Endodermal cell (in vitro differentiated cells): ENCODE measurements around the gene DOK6. TPM values are rescaled to one million over a fixed set of nuclear protein-coding genes. Genes with fewer than 3 reads are reported as not detected.

Source experiments
- DNase-seq: peaks from one replicate; pipeline ENCODE4 v3.0.0-alpha.2; 2017
- H3K27ac ChIP-seq: 2 replicates; pipeline ENCODE4 v1.5.1; 2013; ENCODE audit warnings: mild to moderate bottlenecking, low read depth, low read length, moderate library complexity
- H3K27me3 ChIP-seq: 2 replicates; pipeline ENCODE4 v1.6.1; 2013; ENCODE audit warnings: mild to moderate bottlenecking, low read length, moderate library complexity; ENCODE audit not compliant: insufficient read depth, control insufficient read depth, poor library complexity, severe bottlenecking
- H3K36me3 ChIP-seq: 2 replicates; pipeline ENCODE4 v1.7.0; 2013; ENCODE audit warnings: mild to moderate bottlenecking, low read length, moderate library complexity; ENCODE audit not compliant: control insufficient read depth, insufficient read depth
- H3K4me1 ChIP-seq: one replicate; pipeline ENCODE4 v1.7.0; 2013; ENCODE audit warnings: low read length; ENCODE audit not compliant: control insufficient read depth, insufficient read depth
- H3K4me3 ChIP-seq: 2 replicates; pipeline ENCODE4 v1.5.1; 2013; ENCODE audit warnings: mild to moderate bottlenecking, low read length, moderate library complexity
- H3K9ac ChIP-seq: 2 replicates; pipeline ENCODE4 v1.6.1; 2013; ENCODE audit warnings: mild to moderate bottlenecking, low read length, moderate library complexity; ENCODE audit not compliant: poor library complexity, severe bottlenecking; ENCODE audit errors: extremely low read depth
- H3K9me3 ChIP-seq: 2 replicates; pipeline ENCODE4 v1.6.1; 2013; ENCODE audit warnings: mild to moderate bottlenecking, low read length, moderate library complexity; ENCODE audit not compliant: control insufficient read depth
- H3K27ac Mint-ChIP-seq: 2 replicates; pipeline ENCODE4 v1.8.0; 2020; ENCODE audit warnings: mixed read lengths
- H3K27me3 Mint-ChIP-seq: 2 replicates; pipeline ENCODE4 v1.8.0; 2021; ENCODE audit warnings: mild to moderate bottlenecking, mixed read lengths; ENCODE audit not compliant: insufficient read depth
- H3K36me3 Mint-ChIP-seq: 2 replicates; pipeline ENCODE4 v1.8.0; 2020; ENCODE audit warnings: low read depth, mixed read lengths
- H3K4me1 Mint-ChIP-seq: 2 replicates; pipeline ENCODE4 v1.8.0; 2020; ENCODE audit warnings: mixed read lengths
- H3K4me3 Mint-ChIP-seq: 2 replicates; pipeline ENCODE4 v1.8.0; 2020; ENCODE audit warnings: mild to moderate bottlenecking, moderate library complexity, mixed read lengths
- H3K9me3 Mint-ChIP-seq: 2 replicates; pipeline ENCODE4 v1.8.0; 2020; ENCODE audit warnings: mild to moderate bottlenecking, mixed read lengths
- CTCF ChIP-seq: fragments of 200-600 bp; sonication (generic); conservative IDR thresholded peaks from 2 replicates; pipeline ENCODE4 v1.5.0; 2021; ENCODE audit warnings: antibody characterized with exemption, mild to moderate bottlenecking
- WGBS, 2 experiments: methylation state at CpG; one replicate each; pipeline versions ENCODE4 v1.1.5 to v1.1.7; 2013; ENCODE audit warnings: missing lambda C conversion rate in 2 of 2, mixed read lengths in 1 of 2; ENCODE audit not compliant: insufficient coverage in 1 of 2, insufficient read length in 1 of 2; 5-methylcytosine and 5-hydroxymethylcytosine counted together
- total RNA-seq, 2 donors: library from RNA; stranded (reverse); fragmentation: NEBNext Ultra II Directional in 1 of 2; extraction: Animal tissue kit (Norgen Biotek cat#: 25700) in 1 of 2; gene quantifications; 2 replicates in 1 of 2; 3 replicates in 1 of 2; pipeline ENCODE4 v1.2.1, GENCODE V29; 2021

DOK6 gene
- total RNA-seq, 2 donors from 2014 or later: 5.7 to 5.9 TPM

- no peak overlapping the region for H3K4me3 ChIP-seq
- H3K27me3 Mint-ChIP-seq: no peaks in the 10 kb centered on the region
- H3K36me3 ChIP-seq: no peaks in the 10 kb centered on the region
- H3K27me3 ChIP-seq: no peaks in the 10 kb centered on the region
- no peaks in the 10 kb centered on the region for H3K36me3 Mint-ChIP-seq
- 86 to 100% methylated on average over 1 to 2 of the region's 2 CpGs for WGBS, 2 experiments
- no peak for TF ChIP-seq CTCF
- H3K9me3 ChIP-seq: no peaks in the 10 kb centered on the region
- H3K4me3 Mint-ChIP-seq: no peak overlapping the region
- H3K4me1 ChIP-seq: peaks cover 2% of the 10 kb centered on the region
- no peak overlapping the region for H3K27ac Mint-ChIP-seq
- no peak for DNase-seq
- H3K9me3 Mint-ChIP-seq: peaks cover 5% of the 10 kb centered on the region
- H3K4me1 Mint-ChIP-seq: peaks cover 7% of the 10 kb centered on the region
- H3K27ac ChIP-seq: no peak overlapping the region
- H3K9ac ChIP-seq: no peak overlapping the region
Measured at GRCh38 chr18:69558052-69558451, 157.4 kb downstream of the DOK6 start.

- Histone ChIP-seq H3K4me1 (peaks cover 2% of the 10 kb centered on the region), H3K4me3 (no peak overlapping the region), H3K36me3 (no peaks in the 10 kb centered on the region), H3K27me3 (no peaks in the 10 kb centered on the region), H3K9me3 (no peaks in the 10 kb centered on the region), H3K27ac (no peak overlapping the region), H3K9ac (no peak overlapping the region)
- Mint-ChIP-seq H3K9me3 (peaks cover 5% of the 10 kb centered on the region), H3K4me1 (peaks cover 7% of the 10 kb centered on the region), H3K27me3 (no peaks in the 10 kb centered on the region), H3K27ac (no peak overlapping the region), H3K36me3 (no peaks in the 10 kb centered on the region), H3K4me3 (no peak overlapping the region)
- TF ChIP-seq CTCF: no peak
- DNase-seq: no peak
Measured at GRCh38 chr18:69559604-69560003, 158.9 kb downstream of the DOK6 start.

GRCh38 chr18:69564602-69565001 lies 163.9 kb downstream of the DOK6 start:
- Histone ChIP-seq H3K27me3 (no peaks in the 10 kb centered on the region), H3K36me3 (no peaks in the 10 kb centered on the region), H3K4me3 (no peak overlapping the region), H3K9me3 (peaks cover 19% of the 10 kb centered on the region), H3K27ac (no peak overlapping the region), H3K9ac (no peak overlapping the region), H3K4me1 (no peaks in the 10 kb centered on the region)
- TF ChIP-seq CTCF: no peak
- H3K36me3 Mint-ChIP-seq: peaks cover 9% of the 10 kb centered on the region
- no peak overlapping the region for H3K4me3 Mint-ChIP-seq
- H3K27ac Mint-ChIP-seq: no peak overlapping the region
- H3K27me3 Mint-ChIP-seq: no peaks in the 10 kb centered on the region
- peaks cover 30% of the 10 kb centered on the region for H3K9me3 Mint-ChIP-seq
- no peaks in the 10 kb centered on the region for H3K4me1 Mint-ChIP-seq
- 97% methylated on average over 2 of the region's 2 CpGs; no CpG with 5 or more reads in 1 of the 2 experiments for WGBS, 2 experiments
- DNase-seq: no peak
